ENCODE data around the gene WAC.

DNA sequence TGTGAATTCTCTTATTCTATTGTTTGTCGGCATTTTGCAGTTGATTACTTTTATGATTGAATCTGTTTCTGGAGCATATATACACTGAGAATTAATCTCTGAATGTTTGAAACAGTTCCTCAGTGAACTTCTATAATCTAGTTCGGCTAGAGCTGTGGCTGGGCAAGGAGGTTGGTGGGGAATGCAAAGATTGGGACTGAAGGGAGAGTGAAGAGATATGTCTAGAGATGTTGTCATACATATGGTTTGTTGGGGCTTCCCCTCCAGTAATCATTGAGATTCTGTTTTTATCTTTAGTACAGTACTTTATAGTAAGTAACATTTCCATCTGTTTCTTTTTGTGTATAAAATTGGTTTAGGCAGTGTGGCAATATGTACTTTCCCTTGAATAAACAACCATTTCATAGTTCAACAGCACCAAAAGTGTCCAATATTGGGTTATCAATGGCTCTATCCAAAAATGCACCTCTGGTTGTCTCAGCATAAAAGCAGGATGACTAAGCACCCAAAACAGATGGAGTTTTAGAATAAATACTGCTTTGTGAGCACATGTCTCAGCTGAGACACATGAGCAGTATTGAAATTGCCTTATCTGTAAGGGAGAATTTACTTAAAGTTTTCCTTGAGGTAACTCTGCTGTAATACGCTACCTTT lies 36.7 kb downstream of the WAC start:
- no peak for TF ChIP-seq POLR2A (IDR thresholded peaks at IDR 0.05)
- no peak for TF ChIP-seq CTCF (IDR thresholded peaks at IDR 0.05)
